Mucosa of stomach (tissue), 1 donor: ENCODE results near the gene TSPOAP1.
A peak's percentile ranks its signal among the peaks of the same experiment; 100 is the strongest.

ENCODE experiments used
- H3K27me3 ChIP-seq: one replicate; pipeline ENCODE4 v1.7.0; 2013; ENCODE audit warnings: mild to moderate bottlenecking, low read length; ENCODE audit not compliant: control insufficient read depth, insufficient read depth
- H3K36me3 ChIP-seq: one replicate; pipeline ENCODE4 v1.7.0; 2013; ENCODE audit warnings: low read length; ENCODE audit not compliant: control insufficient read depth, insufficient read depth
- H3K4me1 ChIP-seq: one replicate; pipeline ENCODE4 v1.7.0; 2013; ENCODE audit warnings: mild to moderate bottlenecking, low read length; ENCODE audit not compliant: control insufficient read depth, insufficient read depth
- H3K4me3 ChIP-seq: one replicate; pipeline ENCODE4 v1.7.0; 2013; ENCODE audit warnings: low read length
- H3K9ac ChIP-seq: one replicate; pipeline ENCODE4 v1.7.0; 2013; ENCODE audit warnings: mild to moderate bottlenecking, low read length, moderate library complexity
- H3K9me3 ChIP-seq: one replicate; pipeline ENCODE4 v1.7.0; 2013; ENCODE audit warnings: mild to moderate bottlenecking, low read length, moderate library complexity; ENCODE audit not compliant: control insufficient read depth
- donor health status: Pancreatic carcinoma.

Gene TSPOAP1

DNA sequence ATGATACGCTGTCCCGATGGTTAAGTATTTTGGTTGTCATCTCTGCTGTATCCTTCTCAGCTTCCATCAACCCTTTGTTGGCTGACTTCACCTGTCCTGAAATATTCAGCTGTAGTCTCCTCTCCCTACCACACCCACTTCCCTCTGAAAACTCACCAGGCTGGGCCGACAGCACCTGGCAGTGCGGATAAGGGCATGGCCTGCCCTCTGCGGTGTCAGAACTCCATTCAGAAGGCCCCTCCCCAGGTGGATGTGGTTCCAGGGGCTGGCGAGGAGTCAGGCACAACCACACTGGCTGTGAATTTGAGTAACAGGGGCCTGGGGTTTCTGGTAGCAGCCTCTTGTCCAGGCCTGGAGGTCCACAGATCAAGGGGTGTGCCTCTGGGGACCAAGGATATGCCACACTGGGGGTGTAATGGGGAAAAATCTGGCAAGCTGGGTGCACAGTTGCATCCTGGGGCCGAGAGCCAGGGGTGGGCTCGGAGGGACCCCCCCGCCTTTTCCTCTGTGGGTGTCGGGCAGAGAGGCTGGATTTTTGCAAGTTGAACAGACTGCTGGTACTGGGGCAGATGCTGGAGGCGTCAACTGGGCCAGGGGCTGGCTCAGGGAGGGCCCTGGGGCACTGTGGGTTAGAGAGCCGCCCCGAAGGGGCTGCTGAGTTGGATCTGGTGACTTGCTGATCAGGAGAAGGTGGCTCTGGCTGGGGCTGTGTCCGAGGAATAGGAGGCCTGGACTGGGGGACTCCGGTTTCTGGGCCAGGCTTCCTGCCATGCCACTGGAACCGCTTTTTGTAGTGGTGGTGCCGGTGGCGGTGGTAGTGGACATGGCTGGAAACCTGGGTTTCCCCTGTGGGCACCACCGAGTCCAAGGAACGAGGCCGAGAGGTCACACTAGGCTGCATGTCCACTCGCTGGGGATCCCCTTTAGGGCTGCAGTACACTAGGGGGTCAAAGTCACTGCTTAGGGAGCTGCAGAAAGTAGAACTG is 29.0 kb upstream of the TSPOAP1 start:
- no peak overlapping the region for H3K4me3 ChIP-seq
- peaks cover 3% of the 10 kb centered on the region for H3K36me3 ChIP-seq
- H3K9ac ChIP-seq: no peak overlapping the region
- no peaks in the 10 kb centered on the region for H3K27me3 ChIP-seq
- H3K4me1 ChIP-seq: peaks cover 11% of the 10 kb centered on the region
- H3K9me3 ChIP-seq: no peaks in the 10 kb centered on the region

DNA sequence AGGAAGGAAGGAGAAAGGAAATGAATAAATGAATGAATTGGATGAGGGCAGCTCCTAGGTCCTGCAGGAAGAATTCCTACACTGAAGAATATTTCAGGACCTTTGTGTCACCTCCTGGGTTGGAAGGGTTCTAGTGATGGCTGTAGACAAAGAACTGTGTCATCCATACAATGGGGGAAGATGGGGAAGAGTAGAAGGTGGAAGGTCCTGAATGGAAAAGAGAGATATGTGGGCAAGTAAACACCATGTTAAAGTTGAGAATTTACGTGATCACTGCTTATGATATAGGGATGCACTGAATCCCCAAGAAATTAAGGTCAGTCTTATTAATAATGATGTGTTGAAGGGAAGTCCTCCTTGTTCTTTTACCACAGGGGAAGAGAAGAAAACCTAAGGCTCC is 27.6 kb upstream of the TSPOAP1 start:
- Histone ChIP-seq H3K9ac (no peak overlapping the region), H3K9me3 (no peaks in the 10 kb centered on the region), H3K4me1 (peaks cover 13% of the 10 kb centered on the region), H3K27me3 (no peaks in the 10 kb centered on the region), H3K4me3 (no peak overlapping the region), H3K36me3 (peaks cover 3% of the 10 kb centered on the region)

DNA sequence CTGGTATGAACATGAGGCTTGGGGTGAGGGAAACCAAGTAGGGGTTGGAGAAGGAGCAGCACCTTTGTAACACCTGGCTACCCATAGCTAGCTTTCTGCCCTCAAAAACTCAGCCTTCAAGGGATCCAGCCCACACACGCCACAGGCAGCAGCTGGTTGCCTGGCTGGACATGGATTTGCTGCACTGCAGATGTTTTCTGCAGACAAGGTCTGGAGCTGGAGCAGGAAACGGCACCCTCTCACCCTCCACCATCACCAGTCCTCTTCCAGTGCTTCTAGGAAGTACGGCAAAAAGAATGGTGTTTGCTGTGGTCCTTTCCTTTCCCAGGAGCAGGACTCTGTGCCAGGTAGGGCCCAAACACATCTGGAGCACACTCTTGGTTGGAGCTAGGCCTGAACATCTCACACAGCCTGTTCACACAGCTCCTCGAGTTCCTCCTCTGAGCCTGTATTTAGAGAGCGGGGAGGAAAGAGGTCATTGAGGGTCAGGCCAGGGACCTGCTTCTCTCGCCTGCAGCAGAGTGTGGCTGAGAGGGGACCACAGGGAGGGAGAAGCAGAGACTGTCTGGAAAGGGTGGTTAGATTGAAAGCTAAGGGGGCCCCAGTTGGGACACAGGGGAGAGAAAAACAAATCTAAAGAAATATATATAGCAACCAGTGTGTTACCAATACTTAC is 26.1 kb upstream of the TSPOAP1 start:
- Histone ChIP-seq H3K9me3 (no peaks in the 10 kb centered on the region), H3K4me3 (no peak overlapping the region), H3K4me1 (peaks cover 15% of the 10 kb centered on the region), H3K9ac (no peak overlapping the region), H3K27me3 (no peaks in the 10 kb centered on the region), H3K36me3 (peaks cover 3% of the 10 kb centered on the region)

GRCh38 chr17:58353389-58353825 is 24.8 kb upstream of the TSPOAP1 start:
- Histone ChIP-seq H3K4me1 (peaks cover 15% of the 10 kb centered on the region), H3K4me3 (peak overlapping the region; percentile 94), H3K9me3 (no peaks in the 10 kb centered on the region), H3K36me3 (peaks cover 4% of the 10 kb centered on the region), H3K27me3 (no peaks in the 10 kb centered on the region), H3K9ac (peak overlapping the region; percentile 94)

GRCh38 chr17:58352596-58353388 is 24.2 kb upstream of the TSPOAP1 start:
- Histone ChIP-seq H3K4me1 (peaks cover 15% of the 10 kb centered on the region), H3K9ac (peak overlapping the region; percentile 94), H3K9me3 (no peaks in the 10 kb centered on the region), H3K4me3 (peak overlapping the region; percentile 94), H3K36me3 (peaks cover 8% of the 10 kb centered on the region), H3K27me3 (no peaks in the 10 kb centered on the region)

DNA sequence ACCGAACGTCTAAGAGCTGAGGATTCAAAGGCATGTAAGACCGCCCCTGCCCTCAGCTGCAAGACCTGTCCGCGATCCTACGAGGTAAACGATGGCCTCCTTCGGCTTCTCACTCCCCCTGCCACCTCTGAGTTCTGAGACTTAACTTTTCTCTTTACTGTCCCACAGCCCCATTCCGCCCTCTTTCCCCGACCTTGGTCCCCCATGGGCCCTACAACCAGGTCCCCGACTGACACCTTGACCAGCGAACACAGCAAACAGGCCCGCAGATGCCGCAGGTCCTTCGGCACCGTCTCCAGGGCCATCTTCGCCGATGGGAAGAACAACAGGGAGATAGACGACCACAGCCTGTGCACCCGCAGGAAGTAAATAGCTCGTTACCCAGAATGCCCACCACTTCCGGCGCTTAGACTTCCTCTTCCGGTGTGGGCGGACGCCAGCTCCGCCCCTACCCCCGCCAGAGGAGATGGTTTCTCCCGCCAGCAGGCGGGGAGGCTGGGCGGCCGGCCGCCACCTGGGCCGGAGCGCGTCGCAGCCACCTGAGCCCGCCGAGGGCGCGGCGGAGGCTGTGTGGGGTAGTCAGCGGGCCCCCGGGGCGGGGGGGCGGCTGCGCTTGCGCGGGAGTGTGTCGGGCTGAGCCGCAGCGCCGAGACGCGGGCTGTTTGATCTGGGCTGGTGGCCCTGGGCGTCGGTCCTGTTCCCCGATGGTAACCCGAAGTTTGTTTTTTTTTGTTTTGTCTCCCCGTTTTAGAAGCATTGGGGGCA is 23.4 kb upstream of the TSPOAP1 start, which contains the start of gene SUPT4H1:
TSS of gene SUPT4H1 (minus strand) at position 371 of the 765 bp plus-strand sequence. CDS start at position 305, 66 bp downstream.
- Histone ChIP-seq H3K4me3 (peak within 1 kb of the TSS; percentile 94), H3K36me3 (peaks cover 8% of the 10 kb centered on the region), H3K9ac (peak within 1 kb of the TSS; percentile 94), H3K9me3 (no peaks in the 10 kb centered on the region), H3K4me1 (peaks cover 15% of the 10 kb centered on the region), H3K27me3 (no peaks in the 10 kb centered on the region)

GRCh38 chr17:58351182-58351581 is 22.6 kb upstream of the TSPOAP1 start:
- Histone ChIP-seq H3K9ac (peak overlapping the region; percentile 94), H3K36me3 (peaks cover 11% of the 10 kb centered on the region), H3K27me3 (no peaks in the 10 kb centered on the region), H3K9me3 (no peaks in the 10 kb centered on the region), H3K4me3 (peak overlapping the region; percentile 94), H3K4me1 (peaks cover 15% of the 10 kb centered on the region)

- Histone ChIP-seq H3K9ac (no peak overlapping the region), H3K9me3 (no peaks in the 10 kb centered on the region), H3K27me3 (no peaks in the 10 kb centered on the region), H3K4me1 (peaks cover 8% of the 10 kb centered on the region), H3K36me3 (peaks cover 12% of the 10 kb centered on the region), H3K4me3 (no peak overlapping the region)
These were observed 19.4 kb upstream of the TSPOAP1 start for GRCh38 chr17:58348038-58348437.

GRCh38 chr17:58345500-58345899 is 16.9 kb upstream of the TSPOAP1 start:
- Histone ChIP-seq H3K36me3 (peaks cover 12% of the 10 kb centered on the region), H3K9ac (no peak overlapping the region), H3K4me1 (no peaks in the 10 kb centered on the region), H3K4me3 (no peak overlapping the region), H3K27me3 (no peaks in the 10 kb centered on the region), H3K9me3 (no peaks in the 10 kb centered on the region)

GRCh38 chr17:58344791-58345157 is 16.2 kb upstream of the TSPOAP1 start:
- Histone ChIP-seq H3K36me3 (peaks cover 12% of the 10 kb centered on the region), H3K9me3 (no peaks in the 10 kb centered on the region), H3K4me3 (no peak overlapping the region), H3K4me1 (no peaks in the 10 kb centered on the region), H3K9ac (no peak overlapping the region), H3K27me3 (no peaks in the 10 kb centered on the region)
